ENCODE measurements around the gene SEC24D.

DNA sequence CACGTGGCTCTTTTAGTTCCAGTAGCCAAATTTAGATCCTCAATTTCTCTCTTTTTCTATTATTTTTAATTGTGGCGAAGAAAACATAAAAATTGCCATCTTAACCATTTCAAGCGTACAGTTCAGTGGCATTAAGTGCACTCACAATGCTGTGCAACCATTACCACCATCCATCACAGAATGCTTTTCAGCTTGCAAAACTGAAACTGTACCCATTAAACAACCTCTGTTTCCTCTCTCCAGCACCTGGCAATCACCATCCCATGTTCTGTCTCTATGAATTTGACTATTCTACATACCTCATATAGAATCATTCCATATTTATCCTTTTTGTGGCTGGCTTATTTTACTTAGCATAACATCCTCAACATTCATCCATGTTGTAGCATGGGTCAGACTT, 75.8 kb downstream of the SEC24D start:
- no peak for TF ChIP-seq CTBP1 (IDR thresholded peaks at IDR 0.05; ENCODE audit: borderline replicate concordance)
- TF ChIP-seq BHLHE40 (IDR thresholded peaks at IDR 0.05; ENCODE audit: borderline replicate concordance), result no peak
- TF ChIP-seq FOXM1 (IDR thresholded peaks at IDR 0.05; ENCODE audit: borderline replicate concordance), result no peak
- no peak for TF ChIP-seq HDGF (IDR thresholded peaks at IDR 0.05; ENCODE audit: borderline replicate concordance)
- TF ChIP-seq SP1 (IDR thresholded peaks at IDR 0.05), result no peak
